MV-4-11 (cell line): ENCODE data around the gene SFRP4.

ENCODE experiments used
- DNase-seq: peaks from one replicate; lab custom pipeline; 2025; lab: John Stamatoyannopoulos, UW

Gene SFRP4

GRCh38 chr7:37924491-37925041 lies 7.9 kb upstream of the SFRP4 start:
- no peak for DNase-seq

- DNase-seq, result no peak
Measured at GRCh38 chr7:37923996-37924395, 7.4 kb upstream of the SFRP4 start.

- no peak for DNase-seq
Measured at GRCh38 chr7:37921876-37922275, 5.3 kb upstream of the SFRP4 start.

GRCh38 chr7:37920849-37921805 lies 4.5 kb upstream of the SFRP4 start:
- DNase-seq, result peak; percentile 58

DNA sequence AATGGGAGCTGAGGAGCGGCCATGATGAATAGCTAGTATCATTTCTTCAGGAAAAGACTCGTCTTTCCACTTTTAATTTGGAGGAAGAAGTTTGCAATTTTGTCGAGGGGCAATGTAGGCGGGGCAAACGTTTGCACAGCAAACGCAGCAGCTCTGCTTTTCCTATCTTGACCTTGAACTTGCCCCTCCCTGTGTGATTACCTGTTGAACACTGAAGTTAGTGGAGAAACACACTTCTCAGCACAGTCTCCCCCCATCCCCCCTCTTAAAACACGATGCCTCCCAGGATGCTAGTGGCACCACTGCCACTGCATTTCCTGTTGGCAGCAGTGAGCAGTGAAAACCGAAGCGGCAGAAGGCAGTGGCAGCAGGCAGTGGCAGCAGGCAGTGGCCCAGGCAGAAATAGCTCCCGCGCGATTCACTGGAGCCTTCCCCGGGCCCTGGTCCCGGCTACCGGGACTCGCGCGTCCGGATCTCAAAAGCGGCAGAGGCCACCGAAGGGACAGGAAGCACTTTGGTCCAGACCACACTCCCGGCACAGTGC lies 3.8 kb upstream of the SFRP4 start, which contains the start of gene EPDR1:
EPDR1 (plus strand) TSS at position 336 of the 544 bp plus-strand sequence. CDS start 300 bp downstream, outside the sequence.
- DNase-seq, result peak; percentile 71

DNA sequence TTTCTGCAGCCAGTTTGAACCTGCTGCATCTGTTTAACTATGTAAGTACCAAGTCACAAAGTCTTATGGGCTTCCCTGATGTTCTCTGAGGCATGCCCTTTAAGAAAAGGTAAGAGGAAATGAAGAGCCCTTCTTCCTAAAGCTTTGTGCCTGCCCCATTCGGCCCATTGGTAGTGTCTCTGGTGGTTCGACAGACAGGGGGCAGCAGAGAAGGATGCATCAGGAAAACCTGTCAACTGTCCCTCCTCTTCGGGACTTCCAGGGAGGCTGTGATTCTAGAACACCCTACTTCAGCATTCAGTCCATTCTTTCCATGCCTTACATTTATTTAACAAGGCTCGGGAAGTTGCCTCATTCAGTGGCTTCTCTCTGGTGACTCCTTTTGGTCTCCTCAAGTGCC lies 1.9 kb upstream of the SFRP4 start:
- DNase-seq, result no peak

DNA sequence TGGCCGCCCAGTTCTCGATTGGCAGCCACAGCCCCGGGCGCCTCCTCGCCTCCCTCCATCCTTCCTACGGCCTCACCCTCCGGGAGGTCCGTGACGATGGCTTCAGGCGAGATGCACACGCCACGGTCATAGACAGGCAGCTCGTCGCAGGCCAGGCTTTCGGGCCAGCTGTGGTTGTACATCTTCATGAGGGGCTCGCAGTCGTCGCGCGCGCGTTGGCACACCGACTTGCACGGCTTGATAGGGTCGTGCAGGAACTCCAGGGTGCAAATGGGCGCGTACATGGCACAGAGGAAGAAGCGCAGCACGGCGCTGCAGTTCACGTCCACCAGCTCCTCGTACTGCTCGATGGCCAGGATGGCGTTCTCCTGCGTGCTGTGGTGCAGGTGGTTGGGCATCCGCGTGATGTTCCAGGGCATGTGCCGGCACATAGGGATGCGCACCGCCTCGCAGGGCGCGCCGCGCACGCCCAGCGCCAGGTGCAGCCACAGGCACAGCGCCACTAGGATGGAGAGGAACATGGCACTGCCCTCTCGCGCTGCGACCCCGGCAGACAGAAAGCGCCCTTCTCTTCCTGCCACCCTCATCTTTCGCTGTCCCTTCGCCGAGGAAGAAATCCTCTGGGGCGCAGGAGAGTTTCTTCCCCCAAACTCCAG lies 472 bp downstream of the SFRP4 start:
- DNase-seq, result no peak

DNA sequence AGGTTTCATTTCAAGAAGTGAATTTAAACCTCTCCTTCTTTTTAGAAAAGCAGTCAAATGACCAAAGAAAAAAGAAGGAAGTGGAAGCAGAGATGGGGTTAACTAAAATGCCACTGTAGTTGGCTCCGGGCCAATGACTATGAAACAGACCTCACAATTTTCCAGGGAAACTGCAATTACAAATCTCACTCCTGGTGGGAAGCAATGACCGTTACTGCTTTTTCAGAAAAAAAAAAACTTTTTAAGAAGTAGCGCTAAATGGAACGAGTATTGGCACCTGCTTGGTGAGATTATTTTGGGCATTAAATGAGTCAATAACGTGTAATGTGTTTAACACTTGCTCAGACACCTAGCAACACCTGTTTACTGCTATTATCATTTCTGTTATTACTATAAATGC lies 1.2 kb downstream of the SFRP4 start:
- peak; percentile 80 for DNase-seq

DNA sequence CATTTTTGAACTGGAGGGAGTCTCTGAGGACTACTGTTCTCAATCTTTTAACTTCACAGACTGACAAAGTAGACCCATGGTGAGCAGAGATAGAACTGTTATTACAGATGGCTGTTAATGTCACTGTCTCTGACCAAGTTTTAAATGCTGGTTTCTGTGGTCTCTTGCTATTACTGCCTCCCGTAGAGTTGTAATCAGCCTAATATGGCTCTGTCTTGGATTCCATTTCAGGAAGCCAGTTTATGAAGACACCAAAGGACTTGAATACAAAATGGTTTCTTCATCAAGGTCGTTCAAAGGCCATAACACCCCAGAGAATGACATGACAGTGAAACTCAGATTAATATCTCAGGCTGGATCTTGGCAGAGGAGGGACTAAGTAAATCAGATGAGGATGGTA lies 3.9 kb downstream of the SFRP4 start:
- DNase-seq, result no peak

DNA sequence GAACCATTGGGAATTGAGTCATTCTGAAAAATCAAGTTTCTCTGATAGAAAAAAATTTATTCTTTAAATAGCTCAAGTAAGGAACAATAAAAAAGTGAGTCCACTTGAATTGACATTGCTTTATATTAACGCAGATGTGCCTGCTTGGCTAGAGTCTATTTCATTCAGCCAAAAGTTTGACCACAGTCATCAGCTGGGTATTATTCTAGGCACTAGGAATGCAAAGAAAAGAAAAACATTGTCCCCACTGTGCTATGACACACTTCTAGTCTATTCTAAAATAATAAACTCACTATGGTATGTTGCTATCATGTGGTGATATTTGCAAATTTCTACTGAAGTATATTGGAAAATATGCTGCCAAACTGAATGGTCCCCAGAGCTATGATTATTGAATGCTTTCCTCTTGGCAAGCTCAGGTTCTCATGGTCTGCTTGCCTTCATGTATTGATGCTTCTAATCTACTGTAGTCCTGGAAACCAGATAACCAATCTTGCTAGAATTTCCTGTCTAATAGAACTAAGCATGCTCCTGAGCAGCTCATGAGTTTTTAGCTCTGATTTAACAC lies 8.3 kb downstream of the SFRP4 start:
- no peak for DNase-seq

GRCh38 chr7:37901890-37902524 lies 14.6 kb downstream of the SFRP4 start:
- DNase-seq, result no peak

GRCh38 chr7:37901236-37901827 lies 15.3 kb downstream of the SFRP4 start:
- peak; percentile 15 for DNase-seq

- no peak for DNase-seq
Measured at GRCh38 chr7:37899712-37900247, 16.8 kb downstream of the SFRP4 start.

GRCh38 chr7:37894671-37895070 lies 21.9 kb downstream of the SFRP4 start:
- no peak for DNase-seq

DNA sequence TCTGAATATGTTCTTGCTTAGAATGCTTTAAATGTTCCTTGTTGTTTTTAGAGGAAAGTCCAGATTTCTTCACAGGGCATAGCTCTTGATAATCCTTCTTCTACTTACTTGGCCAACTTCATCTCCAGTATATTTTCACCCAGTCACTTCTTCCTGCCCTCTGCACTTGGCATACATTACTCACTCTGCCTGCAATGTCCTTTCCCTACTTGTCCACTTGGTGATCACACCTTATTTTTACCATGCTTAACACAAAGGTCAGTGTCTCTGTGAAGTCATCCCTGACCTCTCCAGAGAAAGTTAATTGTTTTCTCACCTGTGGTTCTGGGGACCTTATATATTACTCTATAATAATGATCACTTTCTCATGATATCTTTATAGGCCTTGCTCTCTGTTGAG lies 23.3 kb downstream of the SFRP4 start:
- DNase-seq, result no peak

DNA sequence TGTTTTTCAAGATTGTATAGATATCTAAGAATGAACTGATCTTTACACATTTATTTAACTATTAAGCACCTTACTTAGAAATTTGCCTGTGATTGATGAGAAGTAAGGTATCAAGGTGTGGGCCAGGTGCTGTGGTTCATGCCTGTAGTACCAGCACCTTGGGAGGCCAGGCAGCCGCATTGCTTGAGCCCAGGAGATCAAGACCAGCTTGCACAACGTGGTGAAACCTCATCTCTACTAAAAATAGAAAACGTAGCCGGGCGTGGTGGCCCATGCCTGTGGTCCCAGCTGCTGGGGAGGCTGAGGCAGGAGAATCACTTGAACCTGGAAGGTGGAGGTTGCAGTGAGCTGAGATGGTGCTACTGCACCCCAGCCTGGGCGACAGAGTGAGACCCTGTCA lies 34.5 kb downstream of the SFRP4 start:
- DNase-seq, result no peak
